ENCODE data around the gene DNAAF3.
A peak's percentile ranks its signal among the peaks of the same experiment; 100 is the strongest.

DNAAF3 gene

GRCh38 chr19:55116859-55117662, 49.4 kb downstream of the DNAAF3 start, which contains the start of gene PPP1R12C:
TSS of gene PPP1R12C (minus strand) at chr19:55117637. CDS start at chr19:55117543, 94 bp downstream.
- no peak for DNase-seq (ENCODE audit: low read depth, low spot score)
- Histone ChIP-seq H3K9ac (ENCODE audit: insufficient read length, low read depth) (peak within 1 kb of the TSS; percentile 89), H3K4me1 (ENCODE audit: insufficient read depth, insufficient read length) (peaks cover 12% of the 10 kb centered on the region), H3K36me3 (ENCODE audit: insufficient read depth, insufficient read length, low read length) (peaks cover 12% of the 10 kb centered on the region), H3K9me3 (ENCODE audit: insufficient read depth, low read length) (no peaks in the 10 kb centered on the region), H3K27me3 (ENCODE audit: insufficient read depth, insufficient read length) (no peaks in the 10 kb centered on the region), H3K4me3 (ENCODE audit: insufficient read length, low read depth) (peak within 1 kb of the TSS; percentile 89)
- TF ChIP-seq YY1 (IDR thresholded peaks at IDR 0.05; ENCODE audit: insufficient read depth, insufficient read length), result no peak
- TF ChIP-seq SUZ12 (IDR thresholded peaks at IDR 0.05; ENCODE audit: extremely low read depth, insufficient read depth, insufficient read length), result no peak
- TF ChIP-seq ZNF274 (IDR thresholded peaks at IDR 0.05; ENCODE audit: low read depth, low read length), result no peak

- Histone ChIP-seq H3K27me3 (ENCODE audit: insufficient read depth, insufficient read length) (no peaks in the 10 kb centered on the region), H3K9me3 (ENCODE audit: insufficient read depth, low read length) (no peaks in the 10 kb centered on the region), H3K4me3 (ENCODE audit: insufficient read length, low read depth) (peak overlapping the region; percentile 89), H3K4me1 (ENCODE audit: insufficient read depth, insufficient read length) (peaks cover 12% of the 10 kb centered on the region), H3K9ac (ENCODE audit: insufficient read length, low read depth) (peak overlapping the region; percentile 89), H3K36me3 (ENCODE audit: insufficient read depth, insufficient read length, low read length) (peaks cover 18% of the 10 kb centered on the region)
- TF ChIP-seq SUZ12 (IDR thresholded peaks at IDR 0.05; ENCODE audit: extremely low read depth, insufficient read depth, insufficient read length), result no peak
- TF ChIP-seq YY1 (IDR thresholded peaks at IDR 0.05; ENCODE audit: insufficient read depth, insufficient read length), result no peak
- no peak for TF ChIP-seq ZNF274 (IDR thresholded peaks at IDR 0.05; ENCODE audit: low read depth, low read length)
- no peak for DNase-seq (ENCODE audit: low read depth, low spot score)
These were observed 50.1 kb downstream of the DNAAF3 start for GRCh38 chr19:55116232-55116858.

- Histone ChIP-seq H3K36me3 (ENCODE audit: insufficient read depth, insufficient read length, low read length) (peaks cover 19% of the 10 kb centered on the region), H3K9ac (ENCODE audit: insufficient read length, low read depth) (peak overlapping the region; percentile 89), H3K27me3 (ENCODE audit: insufficient read depth, insufficient read length) (no peaks in the 10 kb centered on the region), H3K9me3 (ENCODE audit: insufficient read depth, low read length) (no peaks in the 10 kb centered on the region), H3K4me3 (ENCODE audit: insufficient read length, low read depth) (peak overlapping the region; percentile 89), H3K4me1 (ENCODE audit: insufficient read depth, insufficient read length) (peaks cover 12% of the 10 kb centered on the region)
- DNase-seq (ENCODE audit: low read depth, low spot score), result no peak
- TF ChIP-seq SUZ12 (IDR thresholded peaks at IDR 0.05; ENCODE audit: extremely low read depth, insufficient read depth, insufficient read length) (no peak), ZNF274 (IDR thresholded peaks at IDR 0.05; ENCODE audit: low read depth, low read length) (no peak), YY1 (IDR thresholded peaks at IDR 0.05; ENCODE audit: insufficient read depth, insufficient read length) (no peak)
These were observed 50.9 kb downstream of the DNAAF3 start for GRCh38 chr19:55115446-55116065.

- no peak for TF ChIP-seq ZNF274 (IDR thresholded peaks at IDR 0.05; ENCODE audit: low read depth, low read length)
- no peak for TF ChIP-seq SUZ12 (IDR thresholded peaks at IDR 0.05; ENCODE audit: extremely low read depth, insufficient read depth, insufficient read length)
- TF ChIP-seq YY1 (IDR thresholded peaks at IDR 0.05; ENCODE audit: insufficient read depth, insufficient read length), result no peak
- H3K4me1 ChIP-seq (ENCODE audit: insufficient read depth, insufficient read length), result peaks cover 12% of the 10 kb centered on the region
- H3K4me3 ChIP-seq (ENCODE audit: insufficient read length, low read depth), result no peak overlapping the region
- no peaks in the 10 kb centered on the region for H3K9me3 ChIP-seq (ENCODE audit: insufficient read depth, low read length)
- no peaks in the 10 kb centered on the region for H3K27me3 ChIP-seq (ENCODE audit: insufficient read depth, insufficient read length)
- no peak for DNase-seq (ENCODE audit: low read depth, low spot score)
- H3K36me3 ChIP-seq (ENCODE audit: insufficient read depth, insufficient read length, low read length), result peaks cover 28% of the 10 kb centered on the region
- H3K9ac ChIP-seq (ENCODE audit: insufficient read length, low read depth), result no peak overlapping the region
These were observed 51.8 kb downstream of the DNAAF3 start for GRCh38 chr19:55114566-55115145.

- peak; percentile 75 for DNase-seq (ENCODE audit: low read depth, low spot score)
- H3K9ac ChIP-seq (ENCODE audit: insufficient read length, low read depth), result peak overlapping the region; percentile 57
- TF ChIP-seq YY1 (IDR thresholded peaks at IDR 0.05; ENCODE audit: insufficient read depth, insufficient read length), result no peak
- TF ChIP-seq SUZ12 (IDR thresholded peaks at IDR 0.05; ENCODE audit: extremely low read depth, insufficient read depth, insufficient read length), result no peak
- no peak for TF ChIP-seq ZNF274 (IDR thresholded peaks at IDR 0.05; ENCODE audit: low read depth, low read length)
- no peaks in the 10 kb centered on the region for H3K27me3 ChIP-seq (ENCODE audit: insufficient read depth, insufficient read length)
- no peaks in the 10 kb centered on the region for H3K9me3 ChIP-seq (ENCODE audit: insufficient read depth, low read length)
- H3K4me1 ChIP-seq (ENCODE audit: insufficient read depth, insufficient read length), result peaks cover 12% of the 10 kb centered on the region
- H3K4me3 ChIP-seq (ENCODE audit: insufficient read length, low read depth), result no peak overlapping the region
- H3K36me3 ChIP-seq (ENCODE audit: insufficient read depth, insufficient read length, low read length), result peaks cover 37% of the 10 kb centered on the region
These were observed 52.8 kb downstream of the DNAAF3 start for GRCh38 chr19:55113570-55114039.

GRCh38 chr19:55112777-55113569, 53.4 kb downstream of the DNAAF3 start:
- H3K27me3 ChIP-seq (ENCODE audit: insufficient read depth, insufficient read length), result no peaks in the 10 kb centered on the region
- H3K4me3 ChIP-seq (ENCODE audit: insufficient read length, low read depth), result no peak overlapping the region
- no peak for DNase-seq (ENCODE audit: low read depth, low spot score)
- H3K4me1 ChIP-seq (ENCODE audit: insufficient read depth, insufficient read length), result peaks cover 12% of the 10 kb centered on the region
- peaks cover 38% of the 10 kb centered on the region for H3K36me3 ChIP-seq (ENCODE audit: insufficient read depth, insufficient read length, low read length)
- peak overlapping the region; percentile 57 for H3K9ac ChIP-seq (ENCODE audit: insufficient read length, low read depth)
- TF ChIP-seq YY1 (IDR thresholded peaks at IDR 0.05; ENCODE audit: insufficient read depth, insufficient read length) (no peak), ZNF274 (IDR thresholded peaks at IDR 0.05; ENCODE audit: low read depth, low read length) (no peak), SUZ12 (IDR thresholded peaks at IDR 0.05; ENCODE audit: extremely low read depth, insufficient read depth, insufficient read length) (no peak)
- no peaks in the 10 kb centered on the region for H3K9me3 ChIP-seq (ENCODE audit: insufficient read depth, low read length)
